MCF 10A (cell line): ENCODE data around the gene VPS37D. TPM values are rescaled to one million over a fixed set of nuclear protein-coding genes. Genes with fewer than 3 reads are reported as not detected.
A peak's percentile ranks its signal among the peaks of the same experiment; 100 is the strongest.
"Not testable (repeated sequence)": the region's sequence is repeated elsewhere in the genome, so short reads cannot be mapped to it uniquely, and the experiment has no call there.

Source experiments
- BruUV-seq: library from RNA; stranded (reverse); fragments of 400-500 nt; replicated peaks from 2 replicates; lab custom pipeline; 2021; lab: Mats Ljungman, UMichigan
- CTCF ChIA-PET: fragments of 300-600 bp; sonication (Branson Sonifier 250); formaldehyde crosslinking; extraction: SDS; loops from one replicate; lab custom pipeline; 2021; ENCODE audit warnings: antibody characterized with exemption, inconsistent platforms; lab: Yijun Ruan, JAX
- POLR2A ChIA-PET: fragments of 300-600, 350-650 bp; sonication (Branson Sonifier 250); formaldehyde crosslinking; extraction: SDS; loops from one replicate; lab custom pipeline; 2020; ENCODE audit warnings: antibody characterized with exemption, inconsistent platforms; lab: Yijun Ruan, JAX
- DNase-seq: peaks from one replicate; pipeline ENCODE4 v3.0.0-alpha.2; 2018; ENCODE audit not compliant: unreplicated experiment
- H3K27ac Mint-ChIP-seq: one replicate; pipeline ENCODE4 v1.8.0; 2022; ENCODE audit warnings: mild to moderate bottlenecking, low read depth, mixed read lengths; ENCODE audit not compliant: unreplicated experiment
- H3K27me3 Mint-ChIP-seq: one replicate; pipeline ENCODE4 v1.8.0; 2022; ENCODE audit warnings: mixed read lengths; ENCODE audit not compliant: insufficient read depth, unreplicated experiment
- H3K36me3 Mint-ChIP-seq: one replicate; pipeline ENCODE4 v1.8.0; 2022; ENCODE audit warnings: mild to moderate bottlenecking, moderate library complexity, mixed read lengths; ENCODE audit not compliant: insufficient read depth, unreplicated experiment
- H3K4me1 Mint-ChIP-seq: one replicate; pipeline ENCODE4 v1.8.0; 2022; ENCODE audit warnings: mixed read lengths; ENCODE audit not compliant: insufficient read depth, unreplicated experiment
- H3K4me3 Mint-ChIP-seq: one replicate; pipeline ENCODE4 v1.8.0; 2022; ENCODE audit warnings: mild to moderate bottlenecking, moderate library complexity, mixed read lengths; ENCODE audit not compliant: unreplicated experiment
- H3K9me3 Mint-ChIP-seq: one replicate; pipeline ENCODE4 v1.8.0; 2022; ENCODE audit warnings: mixed read lengths; ENCODE audit not compliant: unreplicated experiment
- CTCF ChIP-seq: fragments of 200-600 bp; IDR thresholded peaks from one replicate; pipeline ENCODE4 v1.8.0; 2022; ENCODE audit warnings: antibody characterized with exemption, mild to moderate bottlenecking; ENCODE audit not compliant: unreplicated experiment
- intact Hi-C: fragments of 100-400 bp; cut with micrococcal nuclease; formaldehyde crosslinking; loops from 2 replicates; pipeline ENCODE4 v1.14.1; 2022
- microRNA-seq: library from miRNA; unstranded; fragments of <30 nt; microRNA quantifications from one replicate; pipeline ENCODE4 v1.2.0, GENCODE V29; 2022
- total RNA-seq: library from RNA; stranded (reverse); gene quantifications from 2 replicates; pipeline ENCODE4 v1.2.3, GENCODE V29; 2022

Gene VPS37D
- total RNA-seq, 1 experiment from 2014 or later, result 0.44 TPM

- ChIA-PET CTCF (interaction anchor here (0.6 to 1.0 kb wide), 5 partner anchors 10 to 52 kb away, joined by 3 to 4 read pairs (median 3); partner anchors contain the start of gene VPS37D), POLR2A (interaction anchor here (0.8 to 1.7 kb wide), 4 partner anchors 19 to 113 kb away, joined by 3 to 10 read pairs (median 4); partner anchors contain the start of genes ABHD11, BUD23 and DNAJC30)
- intact Hi-C loops, result loop anchor here (2.0 kb wide), 1 partner anchor 37 kb away; the partner anchor contains the start of genes BUD23 and DNAJC30
- Mint-ChIP-seq H3K27me3 (no peaks in the 10 kb centered on the region), H3K36me3 (peaks cover 6% of the 10 kb centered on the region), H3K4me3 (peak overlapping the region; percentile 59), H3K9me3 (no peaks in the 10 kb centered on the region), H3K4me1 (peaks cover 34% of the 10 kb centered on the region), H3K27ac (no peak overlapping the region)
- BruUV-seq, result no TSS peak
- no peak for DNase-seq
- TF ChIP-seq CTCF, result no peak
Observed at GRCh38 chr7:73719806-73720169, 52.2 kb downstream of the VPS37D start.

- intact Hi-C loops, result not testable (repeated sequence)
- POLR2A ChIA-PET, result interaction anchor here (0.9 to 1.7 kb wide), 2 partner anchors 19 to 23 kb away, joined by 4 to 10 read pairs; partner anchors contain the start of gene ABHD11
- CTCF ChIA-PET, result interaction anchor here (0.6 to 1.0 kb wide), 5 partner anchors 11 to 53 kb away, joined by 3 to 4 read pairs (median 3); partner anchors contain the start of gene VPS37D
Observed at GRCh38 chr7:73720443-73720842, 52.8 kb downstream of the VPS37D start.

GRCh38 chr7:73721377-73721817, 53.8 kb downstream of the VPS37D start:
- peak; percentile 94 for DNase-seq
- Mint-ChIP-seq H3K4me1 (peaks cover 31% of the 10 kb centered on the region), H3K9me3 (no peaks in the 10 kb centered on the region), H3K27me3 (no peaks in the 10 kb centered on the region), H3K36me3 (peaks cover 6% of the 10 kb centered on the region), H3K27ac (no peak overlapping the region), H3K4me3 (peak overlapping the region; percentile 57)
- ChIA-PET CTCF (interaction anchor here (0.6 to 2.1 kb wide), 6 partner anchors 17 to 679 kb away, joined by 3 to 10 read pairs (median 4); partner anchors contain the start of genes ABHD11 and VPS37D), POLR2A (interaction anchor here (0.7 kb wide), 1 partner anchor 200 kb away, joined by 5 read pairs; the partner anchor contains the start of gene BAZ1B)
- intact Hi-C loops, result no loop called here
- no TSS peak for BruUV-seq
- no peak for TF ChIP-seq CTCF

More at GRCh38 chr7:73720443-73720842, 52.8 kb downstream of the VPS37D start:
- not testable (repeated sequence) for H3K27ac Mint-ChIP-seq, H3K9me3 Mint-ChIP-seq, H3K36me3 Mint-ChIP-seq, BruUV-seq, H3K27me3 Mint-ChIP-seq, DNase-seq
- Mint-ChIP-seq H3K4me1 (peaks cover 34% of the 10 kb centered on the region), H3K4me3 (peak overlapping the region; percentile 59)

Small RNA genes within 50 kb of the gene (microRNA-seq; reads per million reads assigned to microRNA genes)
- not detected for gene MIR4284

Other genes starting within 250 kb of the VPS37D start
- gene FZD9, start 234.1 kb upstream of the VPS37D start, total RNA-seq, result not detected in 2 replicates
- gene BAZ1B, start 145.5 kb upstream of the VPS37D start, total RNA-seq, result 84.0 and 86.7 TPM in 2 replicates
- 66.5 and 73.3 TPM in 2 replicates for gene BCL7B, start 110.1 kb upstream of the VPS37D start, total RNA-seq
- 44.0 and 47.0 TPM in 2 replicates for gene TBL2, start 89.3 kb upstream of the VPS37D start, total RNA-seq
- 1.5 TPM in 1 of 2 replicates, not detected in the other for gene MLXIPL, start 43.3 kb upstream of the VPS37D start, total RNA-seq
- 11.0 and 11.4 TPM in 2 replicates for gene DNAJC30, start 15.6 kb downstream of the VPS37D start, total RNA-seq
- gene BUD23, start 15.8 kb downstream of the VPS37D start, total RNA-seq, result 71.5 and 81.9 TPM in 2 replicates
- 21.9 and 24.2 TPM in 2 replicates for gene STX1A, start 51.8 kb downstream of the VPS37D start, total RNA-seq
- 15.3 and 18.9 TPM in 2 replicates for gene ABHD11, start 71.0 kb downstream of the VPS37D start, total RNA-seq
- gene CLDN3, start 102.4 kb downstream of the VPS37D start, total RNA-seq, result not detected in 2 replicates
- gene CLDN4, start 163.2 kb downstream of the VPS37D start, total RNA-seq, result 0.22 and 0.28 TPM in 2 replicates
- gene METTL27, start 174.7 kb downstream of the VPS37D start, total RNA-seq, result 4.4 and 7.3 TPM in 2 replicates
- gene TMEM270, start 193.3 kb downstream of the VPS37D start, total RNA-seq, result not detected in 2 replicates